HG03066 (cell line): ENCODE measurements around the gene KBTBD2.
A peak's percentile ranks its signal among the peaks of the same experiment; 100 is the strongest.
"Not testable (repeated sequence)": the region's sequence is repeated elsewhere in the genome, so short reads cannot be mapped to it uniquely, and the experiment has no call there.

ENCODE experiments used
- ATAC-seq: cut with Tn5 transposase; IDR thresholded peaks from one replicate; pipeline ENCODE4 v1.9.1; 2021; ENCODE audit warnings: low read depth; ENCODE audit not compliant: unreplicated experiment

KBTBD2 gene

DNA sequence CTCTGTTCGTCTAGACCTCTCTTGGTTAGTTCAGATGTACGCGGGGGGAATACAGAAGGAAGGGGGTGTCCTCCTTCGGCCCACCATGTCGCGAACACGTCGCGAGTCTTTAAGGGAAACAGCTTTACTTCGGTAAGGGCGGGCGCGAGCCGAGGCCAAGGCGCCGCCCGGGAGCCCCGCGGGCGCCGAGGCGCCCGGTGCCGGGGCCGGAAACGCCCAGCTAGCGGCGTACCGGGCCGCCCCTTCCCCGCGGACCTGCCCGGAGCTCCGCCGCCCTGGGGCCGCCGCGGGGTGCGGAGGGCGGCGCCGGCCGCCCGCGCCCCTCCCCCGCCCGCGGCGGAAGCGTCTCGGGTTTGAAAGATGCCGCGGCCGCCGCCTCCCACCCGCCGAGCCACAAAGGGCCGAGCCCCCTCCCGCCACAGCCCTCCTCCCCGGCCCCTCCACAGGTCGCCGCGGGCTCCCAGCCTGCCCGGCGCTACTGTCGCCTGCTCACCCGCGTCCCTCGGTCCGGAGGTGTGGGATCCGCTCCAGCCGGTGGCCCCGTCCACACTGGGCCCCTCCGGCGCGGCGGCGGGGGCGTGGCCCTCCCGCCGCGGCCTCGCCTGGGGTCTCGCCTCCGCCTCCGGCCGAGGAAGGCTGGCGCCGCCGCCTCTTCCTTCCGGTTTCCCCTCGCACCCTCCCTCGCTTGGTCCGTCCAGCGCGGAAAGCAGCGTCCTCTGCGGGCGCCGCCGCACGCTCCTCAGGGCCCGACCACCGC lies at the start of gene KBTBD2:
TSS of gene KBTBD2 (minus strand) at position 718 of the 757 bp plus-strand sequence. CDS start 12,156 bp downstream, outside the sequence.
- ATAC-seq, result peak; percentile 62

DNA sequence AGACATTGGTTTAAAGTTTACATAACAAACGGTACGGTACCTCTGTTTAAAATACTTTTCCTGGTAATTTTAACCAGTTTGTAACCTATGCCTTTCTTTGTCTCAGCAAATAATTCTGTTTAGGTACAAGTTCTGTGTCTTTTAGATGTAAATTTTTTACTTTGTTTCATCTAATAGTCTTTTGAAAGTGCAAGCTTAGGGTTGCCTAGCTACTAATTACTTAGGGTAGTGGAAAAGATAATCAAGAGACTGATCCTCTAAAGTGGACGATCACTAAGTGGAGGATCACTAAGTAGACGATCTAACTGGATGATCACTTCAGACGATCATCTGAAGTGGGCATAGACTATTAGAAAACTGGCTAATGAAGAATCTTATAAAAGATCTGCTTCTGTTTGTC lies 49.6 kb upstream of the KBTBD2 start:
- no peak for ATAC-seq

- ATAC-seq, result no peak
Measured at GRCh38 chr7:32937344-32938174, 46.0 kb upstream of the KBTBD2 start.

- no peak for ATAC-seq
Measured at GRCh38 chr7:32936689-32937088, 45.1 kb upstream of the KBTBD2 start.

DNA sequence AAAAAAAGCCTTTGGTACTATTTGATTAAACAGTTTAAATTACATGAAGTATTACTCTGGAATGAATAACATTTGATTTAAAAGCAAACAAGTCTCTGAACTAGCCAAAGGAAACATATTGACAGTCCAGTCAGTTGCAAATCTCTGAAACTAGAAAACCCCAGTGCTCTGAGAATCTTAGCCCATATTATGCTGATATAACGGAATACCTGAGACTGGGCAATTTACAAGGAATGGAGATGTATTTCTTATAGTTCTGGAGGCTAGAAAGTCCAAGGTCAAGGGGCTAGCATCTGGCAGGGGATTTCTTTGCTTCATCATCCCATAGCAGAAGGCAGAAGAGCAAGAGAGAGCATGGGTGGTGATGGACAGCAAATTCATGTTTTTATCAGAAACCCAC lies 44.0 kb upstream of the KBTBD2 start:
- no peak for ATAC-seq

- ATAC-seq, result no peak
Measured at GRCh38 chr7:32930378-32930777, 38.8 kb upstream of the KBTBD2 start.

GRCh38 chr7:32929430-32930143 lies 38.0 kb upstream of the KBTBD2 start:
- no peak for ATAC-seq

DNA sequence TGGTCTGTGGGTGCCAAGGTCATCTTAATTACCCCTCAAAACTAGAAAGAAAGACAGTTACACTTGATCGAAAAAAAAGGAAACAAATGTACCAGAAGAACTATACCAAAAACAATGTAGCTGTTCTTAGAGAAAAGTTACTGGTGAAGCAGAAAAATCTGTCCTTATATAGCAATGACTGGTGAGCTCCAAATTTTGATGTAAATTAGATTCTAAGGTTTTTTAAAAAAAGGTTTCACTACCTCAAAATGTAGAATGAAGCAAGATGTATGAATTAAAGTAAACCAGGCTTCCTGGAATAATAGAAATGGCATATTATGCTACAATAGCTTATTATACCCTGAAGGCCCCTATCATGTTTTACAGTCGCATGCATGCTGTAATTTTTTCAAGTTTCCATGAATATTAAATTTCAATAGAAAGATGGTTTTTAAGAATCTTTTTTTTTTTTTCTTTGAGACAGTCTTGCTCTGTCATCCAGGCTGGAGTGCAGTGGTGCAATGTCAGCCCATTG lies 37.3 kb upstream of the KBTBD2 start:
- no peak for ATAC-seq

DNA sequence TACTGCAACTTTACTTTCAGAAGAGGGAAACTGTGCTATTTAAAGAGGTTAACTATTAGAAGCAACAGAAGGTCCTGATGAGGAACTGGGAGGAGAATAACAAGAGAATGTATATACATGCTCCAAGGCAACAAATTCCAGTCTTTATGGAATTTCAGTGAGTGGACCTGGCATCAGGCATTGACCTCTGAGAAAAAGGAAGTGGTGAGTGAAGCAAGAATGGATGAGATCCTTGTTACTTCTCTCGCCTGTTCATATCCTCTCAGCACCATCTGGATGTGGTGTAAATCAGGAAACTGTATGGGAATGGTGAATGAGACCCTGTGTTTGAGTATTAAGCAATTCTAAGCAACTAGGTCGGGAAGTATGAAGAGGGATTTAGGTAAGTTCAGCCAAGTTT lies 30.3 kb upstream of the KBTBD2 start:
- no peak for ATAC-seq

DNA sequence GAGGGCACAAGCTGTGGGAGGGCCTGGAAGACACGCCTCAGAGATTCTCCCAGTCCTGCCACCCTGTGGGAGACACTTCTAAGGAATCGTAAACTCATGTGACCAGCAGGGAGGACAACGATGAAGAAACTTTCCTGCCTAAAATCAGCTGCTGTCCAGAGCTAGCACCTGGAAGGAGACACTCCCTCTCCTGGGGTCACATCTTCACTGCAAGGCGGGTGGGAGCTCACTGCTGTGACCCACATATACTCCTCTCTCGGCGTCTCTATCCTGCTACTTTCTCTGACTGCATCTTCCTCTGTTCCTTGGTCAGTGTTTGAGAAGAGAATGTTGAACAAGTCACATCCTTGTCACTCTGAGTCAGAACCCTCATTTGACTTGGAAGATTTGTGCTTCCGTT lies 25.4 kb upstream of the KBTBD2 start:
- ATAC-seq, result not testable (repeated sequence)

GRCh38 chr7:32916006-32916405 lies 24.4 kb upstream of the KBTBD2 start:
- ATAC-seq, result no peak

- ATAC-seq, result no peak
Measured at GRCh38 chr7:32915041-32915536, 23.5 kb upstream of the KBTBD2 start.

- no peak for ATAC-seq
Measured at GRCh38 chr7:32914184-32914583, 22.6 kb upstream of the KBTBD2 start.

DNA sequence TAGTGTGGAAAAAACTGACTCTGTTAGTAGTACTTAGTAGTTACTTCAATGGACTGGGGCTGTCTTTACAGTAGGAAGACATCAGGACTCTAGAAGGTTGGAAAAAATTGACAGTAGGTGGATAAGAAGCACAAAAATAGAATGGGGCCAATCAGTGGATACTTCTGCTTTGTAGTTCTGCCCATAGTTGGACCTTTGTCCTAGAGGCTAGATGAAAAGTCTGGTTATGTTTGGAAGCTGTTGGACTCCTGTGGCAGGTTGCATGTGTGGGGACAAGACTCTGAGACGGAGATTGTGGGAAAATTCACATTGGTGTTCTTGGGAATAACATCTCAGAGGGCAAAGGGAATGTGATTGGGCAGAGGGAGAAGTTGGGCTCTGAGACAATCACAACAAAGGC lies 18.6 kb upstream of the KBTBD2 start:
- no peak for ATAC-seq

GRCh38 chr7:32905175-32905662 lies 13.7 kb upstream of the KBTBD2 start:
- ATAC-seq, result no peak

DNA sequence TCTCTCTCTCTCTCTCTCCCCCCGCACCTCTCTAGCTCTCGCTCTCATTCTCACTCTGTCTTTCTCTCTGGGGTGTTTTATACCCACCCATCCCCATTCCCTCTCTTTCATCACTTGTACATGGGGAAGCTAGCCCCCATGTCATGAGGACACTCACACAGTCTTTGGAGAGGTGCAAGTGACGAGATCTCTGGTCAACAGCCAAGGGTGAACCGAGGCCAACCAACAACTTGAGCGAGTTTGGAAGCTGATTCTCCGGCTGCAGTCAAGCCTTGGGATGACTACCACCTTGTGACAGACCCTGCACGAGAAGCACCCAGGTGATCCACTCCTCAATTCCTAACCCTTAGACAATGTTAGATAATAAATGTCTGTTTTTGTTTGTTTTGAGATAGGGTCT lies 10.1 kb upstream of the KBTBD2 start:
- ATAC-seq, result no peak

GRCh38 chr7:32900433-32900995 lies 9.0 kb upstream of the KBTBD2 start:
- ATAC-seq, result no peak

- not testable (repeated sequence) for ATAC-seq
Measured at GRCh38 chr7:32897376-32897775, 5.8 kb upstream of the KBTBD2 start.

- ATAC-seq, result no peak
Measured at GRCh38 chr7:32896564-32897347, 5.2 kb upstream of the KBTBD2 start.

DNA sequence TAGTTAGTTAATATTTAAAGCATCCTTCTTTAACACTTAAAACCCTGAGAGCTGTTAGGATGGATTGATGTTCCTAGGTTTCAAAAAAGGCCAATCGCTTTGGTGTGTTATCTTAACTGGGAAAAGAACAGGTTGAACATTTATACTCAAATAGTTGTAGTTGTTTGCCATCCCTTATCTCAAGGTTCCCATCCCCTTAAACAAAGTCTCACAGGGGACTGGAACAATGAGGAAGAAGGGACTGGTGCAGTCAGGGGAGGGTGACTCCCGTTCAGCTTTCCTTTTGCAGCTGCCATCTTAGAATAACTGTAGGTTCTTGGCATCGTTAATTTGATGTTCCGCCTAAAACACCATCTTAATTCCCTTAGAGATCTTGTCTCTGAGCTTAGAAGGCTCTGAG lies 2.6 kb upstream of the KBTBD2 start:
- no peak for ATAC-seq
